Activated effector memory CD4-positive, alpha-beta T cell treated with Interleukin-2 at 50 U/mL for 16 hours (primary cell): ENCODE measurements around the gene ATP2B2.

ENCODE experiments used
- DNase-seq: peaks from one replicate; pipeline ENCODE4 v3.0.0-alpha.2; 2020

Gene ATP2B2

GRCh38 chr3:10492364-10493201 lies 12.8 kb downstream of the ATP2B2 start:
- no peak for DNase-seq

- DNase-seq: no peak
Measured at GRCh38 chr3:10489746-10490483, 15.5 kb downstream of the ATP2B2 start.

- no peak for DNase-seq
Measured at GRCh38 chr3:10487988-10488633, 17.3 kb downstream of the ATP2B2 start.

GRCh38 chr3:10485806-10486205 lies 19.6 kb downstream of the ATP2B2 start:
- no peak for DNase-seq

GRCh38 chr3:10485380-10485779 lies 20.0 kb downstream of the ATP2B2 start:
- no peak for DNase-seq

GRCh38 chr3:10484709-10485108 lies 20.7 kb downstream of the ATP2B2 start:
- no peak for DNase-seq

GRCh38 chr3:10483686-10484345 lies 21.6 kb downstream of the ATP2B2 start:
- DNase-seq: no peak

- no peak for DNase-seq
Measured at GRCh38 chr3:10483364-10483675, 22.1 kb downstream of the ATP2B2 start.

- no peak for DNase-seq
Measured at GRCh38 chr3:10482631-10483363, 22.6 kb downstream of the ATP2B2 start.

GRCh38 chr3:10480871-10481378 lies 24.5 kb downstream of the ATP2B2 start:
- DNase-seq: no peak

GRCh38 chr3:10479311-10479710 lies 26.1 kb downstream of the ATP2B2 start:
- DNase-seq: no peak

GRCh38 chr3:10475983-10476382 lies 29.4 kb downstream of the ATP2B2 start:
- DNase-seq: no peak

- DNase-seq: no peak
Measured at GRCh38 chr3:10474847-10475246, 30.5 kb downstream of the ATP2B2 start.

GRCh38 chr3:10474275-10474646 lies 31.1 kb downstream of the ATP2B2 start:
- no peak for DNase-seq

- no peak for DNase-seq
Measured at GRCh38 chr3:10473581-10474274, 31.7 kb downstream of the ATP2B2 start.

- no peak for DNase-seq
Measured at GRCh38 chr3:10472877-10473440, 32.4 kb downstream of the ATP2B2 start.

- no peak for DNase-seq
Measured at GRCh38 chr3:10471054-10471688, 34.2 kb downstream of the ATP2B2 start.

- DNase-seq: no peak
Measured at GRCh38 chr3:10470120-10471053, 35.0 kb downstream of the ATP2B2 start.

- DNase-seq: no peak
Measured at GRCh38 chr3:10469441-10470119, 35.8 kb downstream of the ATP2B2 start.
